Stimulated activated CD8-positive, alpha-beta memory T cell treated with anti-CD3 and anti-CD28 coated beads, Interleukin-4, amount 100 ng/mL, for 24 hours (primary cell): ENCODE measurements around the gene PTPRD.

Experiments used
- DNase-seq: peaks from one replicate; pipeline ENCODE4 v3.0.0-alpha.2; 2020; ENCODE audit warnings: low read depth

Gene PTPRD

DNA sequence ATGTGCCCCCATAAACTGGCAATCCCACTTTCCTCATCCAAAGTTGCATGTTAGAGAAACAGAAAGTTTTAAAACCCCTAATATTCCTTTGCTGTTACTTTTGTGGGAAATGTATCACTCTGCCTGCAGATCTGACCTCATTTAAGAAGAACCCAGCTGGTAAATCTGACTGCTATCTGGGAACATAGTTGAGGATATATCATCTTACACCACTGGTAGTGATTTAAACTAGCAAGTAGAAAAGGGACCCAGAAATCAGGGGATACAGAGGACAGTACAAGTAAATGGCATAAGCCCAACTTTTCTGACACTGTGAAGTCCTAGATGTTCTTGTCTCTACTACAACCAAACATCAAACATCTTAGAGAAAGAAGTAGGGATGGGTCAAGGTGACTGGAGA is 1752.7 kb downstream of the PTPRD start:
- no peak for DNase-seq

DNA sequence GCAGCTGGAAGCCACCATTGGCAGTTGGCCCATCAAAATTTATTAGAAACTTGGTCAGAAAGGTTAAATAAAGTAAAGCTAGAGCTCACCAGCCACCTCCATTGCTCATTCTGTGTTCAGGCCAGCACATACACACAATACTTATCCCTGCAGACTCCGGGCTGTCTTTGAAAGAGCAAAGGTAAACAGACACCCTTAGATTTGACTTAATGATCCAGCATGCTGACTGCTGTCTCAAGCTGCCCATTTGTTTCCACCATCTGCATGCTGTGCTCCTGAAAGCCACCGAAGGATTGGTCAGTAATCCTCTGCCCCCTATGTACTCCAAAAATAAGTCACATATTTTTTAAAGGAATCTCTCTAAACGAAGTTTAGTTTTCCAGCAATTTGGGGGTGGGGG is 1753.4 kb downstream of the PTPRD start:
- DNase-seq, result no peak

DNA sequence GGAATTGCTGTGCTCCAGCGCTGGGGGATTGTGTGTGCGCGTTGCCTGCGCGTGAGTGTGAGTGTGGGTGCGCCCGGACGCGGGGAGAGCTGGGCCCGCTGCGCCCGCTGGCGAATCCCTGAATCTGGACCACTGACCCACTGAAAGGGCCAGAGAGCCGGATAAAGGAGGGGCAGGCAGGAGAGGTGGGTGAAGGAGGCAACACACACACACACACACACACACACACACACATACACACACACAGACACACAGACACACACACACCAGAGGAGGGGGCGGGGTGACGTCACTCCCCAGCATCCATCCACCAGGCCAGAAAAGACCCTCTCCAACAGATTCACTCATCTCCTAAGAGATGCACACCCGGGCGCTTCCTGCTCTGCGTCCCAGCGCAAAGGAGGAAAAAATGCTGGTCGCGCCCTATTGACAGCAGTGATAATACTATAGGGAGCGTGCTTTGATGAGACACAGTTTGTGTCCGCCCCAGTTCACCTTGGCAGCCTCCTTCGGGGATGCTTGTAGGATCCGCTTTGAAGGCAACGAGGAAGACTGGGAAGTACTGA is 1754.1 kb downstream of the PTPRD start:
- DNase-seq, result no peak

DNA sequence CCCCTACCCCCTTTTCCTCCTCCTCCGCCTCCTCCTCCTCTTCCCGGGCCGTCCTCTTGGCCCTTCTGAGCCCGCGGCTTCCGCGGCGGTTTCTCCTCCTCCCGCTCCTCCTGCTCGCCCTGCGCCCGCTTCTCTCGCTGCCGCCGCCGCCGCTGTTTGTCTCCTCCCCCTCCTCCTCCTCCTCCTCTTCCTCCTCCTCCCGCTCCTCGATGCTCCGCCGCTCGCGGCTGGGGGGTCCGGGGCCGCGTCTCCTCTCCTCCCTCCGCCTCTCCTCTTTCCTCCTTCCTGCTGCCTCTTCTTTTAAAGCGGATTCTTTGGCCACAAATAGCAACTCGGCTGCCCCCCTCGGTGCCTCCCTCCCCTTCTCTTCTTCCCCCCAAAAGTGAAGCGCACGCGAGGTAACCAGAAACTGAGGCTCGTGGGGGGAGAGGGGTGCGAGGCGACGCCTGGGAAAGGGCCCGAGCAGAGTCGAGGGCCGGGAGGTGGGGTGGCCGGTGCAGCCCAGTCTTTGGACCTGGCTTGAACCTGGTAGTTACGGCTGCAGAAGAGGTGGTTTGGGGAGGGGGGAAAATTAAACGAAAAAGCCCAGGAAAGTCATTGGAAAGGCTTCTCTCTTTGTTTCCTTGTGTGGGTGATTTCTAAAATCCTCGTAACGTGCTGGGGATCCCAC is 1754.7 kb downstream of the PTPRD start:
- no peak for DNase-seq

DNA sequence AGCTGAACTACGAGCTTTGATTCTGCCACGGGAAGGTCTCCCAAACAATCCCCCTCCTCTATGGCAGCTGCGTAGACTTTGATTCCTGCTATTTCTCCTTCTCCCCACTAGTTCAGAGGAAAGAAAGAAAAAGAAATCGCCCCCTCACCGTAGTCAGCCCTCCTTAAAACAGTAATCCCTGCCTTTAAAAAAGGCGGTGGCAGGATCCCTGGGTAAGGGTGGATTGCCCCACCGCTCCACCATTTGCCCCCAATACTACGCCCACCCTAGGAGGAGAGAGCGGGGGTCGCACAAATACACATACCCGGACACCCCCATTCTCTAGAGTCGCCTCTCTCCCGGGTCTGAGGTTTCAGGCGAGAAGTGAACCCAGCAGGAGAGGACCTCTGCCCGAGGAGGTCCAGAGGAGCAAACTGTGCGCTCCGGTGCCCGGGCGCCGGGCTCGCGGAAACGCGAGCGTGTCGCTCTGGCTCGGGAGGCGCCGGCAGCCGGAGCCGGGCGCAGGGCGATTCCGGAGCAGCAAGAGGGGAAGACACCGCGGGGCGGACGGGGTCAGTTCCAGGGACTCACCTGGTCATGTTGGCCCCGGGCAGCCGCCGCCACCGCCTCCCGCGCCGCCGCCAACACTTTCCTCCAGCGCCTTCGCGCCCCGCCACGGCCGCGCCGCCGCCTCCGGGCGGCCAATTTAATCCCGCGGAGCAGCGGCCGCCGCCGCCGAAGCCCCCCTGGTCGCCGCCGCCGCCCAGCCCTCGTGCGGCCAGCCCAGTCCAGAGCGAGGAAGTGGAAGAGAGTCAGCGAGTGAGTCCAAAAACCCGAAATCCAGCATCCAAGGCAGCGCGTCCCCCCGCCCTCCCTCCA is 1755.5 kb downstream of the PTPRD start:
- no peak for DNase-seq

DNA sequence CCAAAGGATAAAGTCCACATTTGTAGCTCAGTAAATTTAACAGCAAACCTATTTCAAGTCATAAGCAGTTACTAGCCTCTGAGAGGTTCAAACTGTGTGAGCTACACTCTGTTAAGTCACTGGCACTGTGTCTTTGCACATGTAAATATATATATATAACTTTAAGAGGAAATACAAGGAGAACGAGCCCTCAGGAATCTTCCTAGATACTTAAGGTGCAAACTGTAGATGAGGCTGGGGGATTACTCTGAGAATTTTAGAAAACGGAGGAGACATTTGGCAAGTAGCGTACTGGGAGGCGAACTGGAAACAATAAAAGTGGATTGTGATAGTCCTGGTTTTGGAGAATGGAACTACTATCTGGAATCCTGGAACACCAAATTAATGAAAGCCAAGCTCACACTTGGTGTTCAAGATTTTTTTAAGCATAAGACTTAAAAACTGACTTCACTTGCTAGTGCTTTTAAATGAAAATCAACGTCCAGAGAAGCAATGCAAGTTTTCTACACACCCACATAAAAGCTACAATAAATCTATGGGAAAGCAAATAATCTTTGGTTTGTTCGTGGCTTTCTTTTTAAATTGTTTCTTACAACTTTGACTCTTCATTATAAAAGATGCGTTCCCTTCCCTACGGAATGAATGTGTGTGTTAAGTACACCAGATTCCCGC is 1756.3 kb downstream of the PTPRD start:
- no peak for DNase-seq

DNA sequence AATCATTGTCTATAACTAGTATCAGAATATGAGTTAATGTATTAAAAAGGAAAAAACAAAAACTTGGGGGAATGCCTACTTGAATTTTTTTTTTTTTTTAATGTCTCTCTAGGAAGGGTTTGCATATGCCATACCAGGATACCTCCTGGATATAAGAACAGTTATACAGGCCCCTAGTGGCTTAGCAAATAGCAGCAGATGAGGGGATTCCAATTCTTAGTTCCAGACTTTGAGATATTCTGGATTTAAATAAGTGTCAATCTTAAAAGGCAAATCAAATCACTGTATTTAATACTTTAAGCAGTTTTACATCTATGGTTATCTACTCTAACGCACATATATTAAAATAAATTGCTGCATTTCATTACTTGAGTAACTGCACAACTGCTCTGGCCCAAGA is 1757.8 kb downstream of the PTPRD start:
- DNase-seq, result no peak

DNA sequence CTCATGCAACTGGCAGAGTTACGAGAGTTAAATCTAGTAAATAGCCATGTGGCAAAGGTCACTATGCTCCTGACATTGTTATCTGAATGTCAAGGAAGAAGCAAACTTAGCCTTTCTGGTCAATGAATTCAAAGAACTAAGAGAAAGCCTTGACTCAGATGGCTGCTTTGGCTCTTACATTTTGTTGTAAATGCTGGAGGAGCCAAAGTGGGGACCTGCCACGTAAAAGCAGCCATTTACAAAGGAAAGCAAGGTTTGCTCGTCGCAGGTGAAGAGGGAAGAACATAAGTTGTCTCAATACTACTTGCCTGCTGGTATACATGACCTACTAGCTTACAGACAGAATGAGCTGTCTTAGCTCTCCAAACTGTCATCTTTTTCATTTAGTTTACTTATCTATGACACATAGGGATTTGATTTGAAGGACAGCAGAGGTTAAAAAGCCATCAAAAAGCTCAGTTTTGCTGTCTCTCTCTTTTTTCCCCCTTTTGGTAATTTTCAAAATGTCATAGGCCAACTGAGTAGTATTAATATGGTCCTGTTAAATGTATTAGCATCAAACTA is 1760.4 kb downstream of the PTPRD start:
- no peak for DNase-seq

DNA sequence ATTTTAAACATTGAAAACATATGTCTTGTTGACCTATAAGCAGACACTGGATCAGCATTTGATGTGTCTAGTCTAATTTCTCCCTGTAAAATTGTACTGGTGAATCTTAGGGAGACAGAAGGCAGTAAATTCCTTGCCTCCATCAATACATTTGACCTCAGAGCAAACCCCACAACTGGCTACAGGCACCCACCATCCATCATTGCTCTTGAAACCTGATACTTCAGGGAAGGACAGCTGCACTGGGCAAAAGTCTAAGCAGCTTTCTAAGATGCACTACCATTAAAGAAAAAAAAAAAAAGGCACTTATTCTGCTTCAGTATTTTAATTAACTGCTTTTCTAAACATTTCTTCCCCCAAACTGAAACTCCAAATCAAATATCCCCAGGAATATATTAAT is 1761.9 kb downstream of the PTPRD start:
- DNase-seq, result no peak

DNA sequence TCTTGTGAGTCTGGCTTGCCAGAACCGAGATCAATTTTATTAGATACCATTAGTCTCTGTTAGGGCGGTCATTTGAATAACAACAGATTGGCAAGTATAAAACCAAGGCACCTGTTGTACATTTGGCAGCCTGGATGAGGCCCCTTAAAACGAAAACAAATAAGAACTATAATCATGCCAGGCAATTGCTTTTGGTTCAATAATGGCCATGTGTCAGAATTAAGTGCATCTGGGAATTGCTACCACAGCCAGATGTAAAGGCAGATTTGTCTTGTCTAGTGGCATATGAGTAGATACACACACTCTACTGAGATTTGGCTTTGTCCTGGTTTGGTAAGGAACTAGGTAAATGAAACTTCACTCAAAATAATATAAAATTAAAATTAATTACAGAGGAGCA is 1767.0 kb downstream of the PTPRD start:
- DNase-seq, result no peak

DNA sequence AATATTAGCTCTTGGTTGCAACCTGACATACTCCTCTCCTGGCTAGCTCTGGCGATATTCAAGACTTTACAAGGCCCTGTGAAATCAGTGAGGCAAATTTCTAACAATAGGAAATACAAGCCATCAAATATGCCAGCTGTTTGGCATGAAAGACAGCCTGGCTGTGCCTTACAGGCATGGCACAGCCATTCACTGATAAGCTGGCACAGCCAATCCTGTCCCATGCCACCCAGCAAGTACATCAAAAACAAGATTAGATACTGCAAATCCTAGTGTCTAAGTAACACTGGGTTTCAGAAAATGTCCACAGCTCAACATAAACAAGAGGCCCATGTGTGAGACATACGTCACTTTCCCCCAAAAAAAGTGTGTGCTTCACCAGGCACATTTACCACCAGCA is 1767.4 kb downstream of the PTPRD start:
- no peak for DNase-seq

DNA sequence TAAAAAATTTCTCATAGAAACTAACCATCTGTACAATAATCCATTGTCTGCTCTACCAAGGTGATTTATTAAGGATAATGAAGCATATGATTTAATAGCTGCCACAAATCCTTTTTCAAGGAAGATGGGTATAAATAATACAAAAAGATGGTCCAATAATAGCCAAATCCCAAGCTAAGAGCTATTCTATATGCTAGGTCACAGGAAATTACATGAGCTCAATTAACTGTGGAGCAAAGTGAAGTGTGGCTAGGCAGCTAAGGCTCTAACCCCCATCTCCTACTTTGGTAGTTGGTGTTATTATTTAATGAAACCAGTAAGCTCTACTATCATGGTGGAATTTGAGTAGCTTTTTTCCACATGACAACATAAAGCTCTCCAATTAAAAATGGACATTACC is 1768.3 kb downstream of the PTPRD start:
- no peak for DNase-seq

DNA sequence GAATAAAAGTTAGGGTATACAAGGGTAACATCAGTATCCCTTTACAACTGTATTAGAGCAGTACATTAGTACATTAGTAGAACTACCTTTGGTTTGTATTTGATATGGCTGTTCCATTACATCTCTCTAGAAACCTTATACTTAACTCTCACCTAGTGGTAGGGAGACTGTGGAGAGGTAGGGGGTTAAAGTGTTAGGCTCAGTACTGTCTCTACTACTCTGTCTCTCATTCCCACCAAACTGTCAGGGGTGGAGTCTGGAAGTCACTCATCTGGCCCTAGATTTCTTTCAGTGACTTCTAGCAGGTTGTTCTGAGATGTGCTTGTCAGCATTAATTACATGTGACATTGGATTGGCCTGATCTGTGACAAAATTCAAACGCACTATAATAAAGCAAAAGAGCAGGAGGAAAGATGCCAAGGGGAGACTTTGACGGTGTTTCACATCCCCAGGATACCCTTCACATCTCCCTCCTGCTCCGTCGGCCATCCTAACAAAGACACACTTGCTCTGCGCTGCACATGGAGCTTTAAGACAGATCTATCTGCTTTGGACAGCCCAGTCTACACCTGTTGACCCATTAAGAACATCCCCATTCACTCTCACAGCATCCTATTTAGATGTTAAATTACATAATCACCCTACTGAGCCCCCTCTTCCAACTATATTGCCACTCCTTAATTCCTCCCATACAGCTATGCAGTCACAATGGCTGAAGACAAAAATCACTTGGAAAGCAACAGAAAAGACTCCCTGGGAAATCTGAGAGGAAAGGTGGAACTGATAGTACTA is 1770.2 kb downstream of the PTPRD start:
- no peak for DNase-seq

DNA sequence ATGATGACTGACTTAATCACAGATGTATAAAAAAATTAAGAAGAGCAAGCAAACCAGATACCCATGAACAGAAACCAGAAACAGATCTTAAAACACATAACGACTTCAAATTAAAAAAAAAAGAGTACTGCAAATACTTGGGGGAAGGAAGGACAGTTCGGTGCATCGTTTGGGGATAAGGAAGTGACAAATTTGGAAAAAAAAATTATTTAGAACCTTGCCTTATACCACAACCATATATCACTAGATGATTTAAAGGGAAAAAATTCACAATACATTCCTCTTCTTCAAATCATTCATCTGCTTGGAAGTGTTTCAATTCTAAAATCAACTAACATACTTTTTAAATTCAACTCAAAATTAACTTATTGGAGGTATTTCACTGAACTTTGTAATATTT is 1774.7 kb downstream of the PTPRD start:
- DNase-seq, result no peak

DNA sequence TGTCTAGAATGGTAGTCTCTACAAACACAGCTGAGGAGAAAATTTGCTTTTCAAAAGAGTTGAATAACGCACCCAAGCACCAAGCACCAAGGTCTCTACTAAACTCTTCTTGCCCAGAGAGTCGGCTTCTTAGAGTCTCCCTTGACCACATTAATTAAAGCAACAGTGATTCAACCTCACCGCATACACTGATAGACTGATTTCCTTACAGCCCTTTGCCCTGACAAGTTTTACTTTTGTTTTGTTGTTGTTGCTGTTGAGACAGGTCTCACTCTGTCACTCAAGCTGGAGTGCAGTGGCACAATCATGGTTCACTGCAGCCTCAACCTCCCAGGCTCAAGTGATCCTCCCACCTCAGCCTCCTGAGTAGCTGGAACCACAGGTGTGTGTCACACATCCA is 1777.5 kb downstream of the PTPRD start:
- DNase-seq, result no peak

DNA sequence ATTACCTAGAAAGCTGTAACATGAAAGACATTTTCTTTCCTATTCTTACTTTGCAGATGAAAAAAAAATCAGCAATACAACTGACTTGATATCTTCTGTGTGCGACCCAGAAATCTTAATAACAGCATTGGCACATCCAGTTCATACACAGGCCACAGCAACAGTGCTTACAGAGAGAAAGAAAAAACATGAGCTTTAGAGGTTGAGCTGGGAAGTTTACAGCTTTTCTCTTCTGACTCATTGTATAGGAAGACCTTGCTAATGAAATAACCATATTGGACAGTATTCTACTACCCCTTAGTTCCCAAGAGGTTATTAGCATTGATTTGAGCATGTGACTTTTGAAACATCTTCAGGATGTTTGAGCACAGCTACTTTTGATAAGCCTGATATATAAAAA is 1779.8 kb downstream of the PTPRD start:
- no peak for DNase-seq

DNA sequence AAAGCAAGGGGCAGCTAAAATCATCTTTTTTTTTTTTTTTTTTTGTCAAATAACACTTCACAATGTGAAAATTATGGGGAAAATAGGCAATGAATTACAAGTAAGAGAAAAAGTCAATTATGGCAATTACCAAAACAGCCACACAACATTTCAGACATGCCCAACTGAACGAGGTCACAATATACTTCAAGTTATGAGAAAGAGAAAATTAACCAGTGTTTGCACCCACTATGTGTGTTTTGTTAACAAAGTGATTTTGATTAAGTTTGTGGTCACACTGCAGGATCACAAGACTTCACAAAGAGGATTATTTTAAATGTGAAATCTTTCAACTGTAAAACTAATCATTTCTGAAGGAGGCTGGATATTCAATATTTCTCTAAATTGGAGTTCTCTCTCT is 1780.4 kb downstream of the PTPRD start:
- DNase-seq, result no peak

DNA sequence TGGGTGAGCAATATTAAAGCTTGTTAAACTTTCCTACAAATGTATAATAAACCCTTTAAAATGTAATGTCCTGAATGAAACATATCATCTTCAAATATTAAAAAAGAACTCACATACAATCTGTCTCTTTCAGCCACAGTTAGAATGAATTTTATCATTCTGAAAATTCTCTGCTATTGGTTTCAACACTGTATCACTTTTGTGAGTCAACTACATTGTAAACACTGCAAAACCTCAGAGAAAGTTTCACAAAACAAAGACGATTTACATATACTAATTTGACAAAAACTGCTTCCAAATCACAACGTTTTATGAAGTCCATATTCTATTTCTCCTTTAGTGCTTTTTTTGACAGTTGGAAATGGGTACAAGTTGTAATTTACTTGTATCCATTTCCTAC is 1781.2 kb downstream of the PTPRD start:
- no peak for DNase-seq

DNA sequence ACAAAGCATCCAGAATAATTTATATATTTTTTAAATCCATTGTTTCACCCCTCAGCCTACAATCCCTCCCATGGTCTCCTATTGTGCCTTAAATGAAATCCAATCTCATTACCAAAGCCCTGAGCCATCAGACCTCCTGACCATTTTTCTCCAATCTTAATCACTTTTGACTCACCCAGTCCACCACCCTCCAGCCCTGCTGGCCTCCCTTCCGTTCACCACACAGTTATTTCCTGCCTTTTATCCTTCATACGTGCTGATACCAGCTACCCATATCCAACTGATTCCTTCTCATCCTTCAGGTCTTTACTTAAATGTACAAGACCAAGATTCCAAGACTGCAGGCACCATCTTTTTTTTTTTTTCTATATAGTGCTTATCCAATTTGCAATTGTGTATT is 1786.5 kb downstream of the PTPRD start:
- no peak for DNase-seq

DNA sequence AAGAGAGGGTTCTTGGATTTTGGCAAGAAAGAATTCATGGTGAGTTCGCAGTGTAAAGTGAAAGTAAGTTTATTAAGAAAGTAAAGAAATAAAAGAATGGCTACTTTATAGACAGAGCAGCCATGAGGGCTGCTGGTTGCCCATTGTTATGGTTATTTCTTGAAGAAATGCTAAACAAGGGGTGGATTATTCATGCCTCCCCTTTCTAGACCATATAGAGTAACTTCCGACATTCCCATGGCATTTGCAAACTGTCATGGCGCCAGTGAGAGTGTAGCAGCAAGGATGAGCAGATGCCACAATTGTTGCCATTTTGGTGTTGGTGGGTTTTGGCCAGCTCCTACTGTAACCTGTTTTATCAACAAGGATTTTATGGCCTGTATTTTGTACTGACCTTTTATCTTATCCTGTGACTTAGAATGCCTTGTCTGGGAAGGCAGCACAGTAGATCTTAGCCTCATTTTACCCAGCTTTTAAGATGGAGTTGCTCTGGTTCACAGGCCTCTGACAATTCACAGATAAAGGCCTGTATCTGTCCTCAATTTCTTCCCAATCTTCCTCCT is 1787.1 kb downstream of the PTPRD start:
- DNase-seq, result no peak

DNA sequence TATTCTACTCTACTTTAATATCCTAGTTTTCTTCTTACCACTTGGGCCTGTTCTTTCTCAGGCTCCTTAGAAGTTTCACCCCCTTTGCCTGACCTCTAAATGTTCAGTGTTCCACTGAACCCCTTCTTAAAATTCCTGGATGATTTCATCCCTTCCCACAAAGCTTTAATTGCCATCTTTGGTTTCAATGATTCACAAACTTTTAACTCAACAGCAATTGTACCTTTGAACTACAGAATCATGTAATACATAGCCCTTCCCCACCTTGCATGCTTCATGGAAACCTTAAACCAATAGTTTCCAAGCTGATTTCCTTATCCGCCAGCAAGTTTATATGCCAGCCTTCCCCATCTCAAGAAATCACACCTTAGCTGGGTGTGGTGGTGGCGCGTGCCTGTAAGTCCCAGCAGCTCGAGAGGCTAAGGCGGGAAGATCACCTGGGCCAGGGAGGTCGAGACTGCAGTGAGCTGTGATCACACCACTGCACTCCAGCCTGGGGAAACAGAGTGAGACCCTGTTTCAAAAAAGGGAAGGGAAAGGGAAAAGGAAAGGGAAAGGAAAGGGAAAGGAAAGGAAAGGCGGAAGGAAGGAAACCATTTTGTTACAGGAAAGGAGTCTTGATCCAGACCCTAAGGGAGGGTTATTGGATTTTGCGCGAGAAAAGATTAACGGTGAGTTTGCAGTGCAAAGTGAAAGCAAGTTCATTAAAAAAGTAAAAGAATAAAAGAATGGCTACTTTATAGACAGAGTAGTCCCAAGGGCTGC is 1789.5 kb downstream of the PTPRD start:
- no peak for DNase-seq
